ENCODE data around the gene IGFBP4. TPM values are rescaled to one million over a fixed set of nuclear protein-coding genes. Genes with fewer than 3 reads are reported as not detected.

The IGFBP4 gene
- total RNA-seq, 3 donors from 2014 or later (not counting 1 experiment from before 2014, with no cell fraction given) = 2.1 to 8.1 (median 2.8) TPM

- H3K4me3 ChIP-seq (ENCODE audit: low read length) = no peak overlapping the region
- H3K27ac Mint-ChIP-seq = no peak overlapping the region
- 95% methylated on average over 5 of the region's 6 CpGs for WGBS (ENCODE audit: insufficient coverage)
Measured at GRCh38 chr17:40471846-40472732, 28.8 kb downstream of the IGFBP4 start.

GRCh38 chr17:40472733-40473452 is 29.6 kb downstream of the IGFBP4 start:
- H3K27me3 ChIP-seq (ENCODE audit: control insufficient read depth, insufficient read depth, low read length) = no peaks in the 10 kb centered on the region
- intact Hi-C loops (cut with micrococcal nuclease) = no loop called here
- H3K9me3 ChIP-seq (ENCODE audit: control insufficient read depth, insufficient read depth, low read length) = no peaks in the 10 kb centered on the region
- H3K4me3 Mint-ChIP-seq = no peak overlapping the region
- H3K27ac ChIP-seq (ENCODE audit: low read length) = no peak overlapping the region
- DNase-seq (no peak), ATAC-seq (no peak)
- peaks cover 0 to 11% of the 10 kb centered on the region in 2 donors for H3K4me1 Mint-ChIP-seq
- no peak for TF ChIP-seq CTCF (IDR thresholded peaks at IDR 0.05)
- H3K4me3 ChIP-seq (ENCODE audit: low read length) = no peak overlapping the region
- peaks cover 21% of the 10 kb centered on the region for H3K4me1 ChIP-seq (ENCODE audit: control insufficient read depth, insufficient read depth, low read length)
- 96% methylated on average over 3 of the region's 3 CpGs for WGBS (ENCODE audit: insufficient coverage)
- no peaks in the 10 kb centered on the region for H3K36me3 Mint-ChIP-seq
- H3K27ac Mint-ChIP-seq = no peak overlapping the region
- H3K27me3 Mint-ChIP-seq (ENCODE audit: low read depth in 2 of 2) = no peaks in the 10 kb centered on the region
- H3K9me3 Mint-ChIP-seq = no peaks in the 10 kb centered on the region
- no peaks in the 10 kb centered on the region for H3K36me3 ChIP-seq (ENCODE audit: control insufficient read depth, insufficient read depth, low read length)

More at GRCh38 chr17:40471846-40472732, 28.8 kb downstream of the IGFBP4 start:
- Mint-ChIP-seq H3K27me3 (ENCODE audit: low read depth in 2 of 2) (no peaks in the 10 kb centered on the region), H3K36me3 (no peaks in the 10 kb centered on the region), H3K4me1 (peaks cover 0 to 11% of the 10 kb centered on the region in 2 donors), H3K4me3 (no peak overlapping the region), H3K9me3 (no peaks in the 10 kb centered on the region)
- no peaks in the 10 kb centered on the region for H3K36me3 ChIP-seq (ENCODE audit: control insufficient read depth, insufficient read depth, low read length)
- TF ChIP-seq CTCF (IDR thresholded peaks at IDR 0.05) = no peak
- no peaks in the 10 kb centered on the region for H3K27me3 ChIP-seq (ENCODE audit: control insufficient read depth, insufficient read depth, low read length)
- no peaks in the 10 kb centered on the region for H3K9me3 ChIP-seq (ENCODE audit: control insufficient read depth, insufficient read depth, low read length)
- no peak for ATAC-seq
- H3K27ac ChIP-seq (ENCODE audit: low read length) = no peak overlapping the region
- no peak for DNase-seq
- H3K4me1 ChIP-seq (ENCODE audit: control insufficient read depth, insufficient read depth, low read length) = peaks cover 13% of the 10 kb centered on the region
- intact Hi-C loops (cut with micrococcal nuclease) = no loop called here

DNA sequence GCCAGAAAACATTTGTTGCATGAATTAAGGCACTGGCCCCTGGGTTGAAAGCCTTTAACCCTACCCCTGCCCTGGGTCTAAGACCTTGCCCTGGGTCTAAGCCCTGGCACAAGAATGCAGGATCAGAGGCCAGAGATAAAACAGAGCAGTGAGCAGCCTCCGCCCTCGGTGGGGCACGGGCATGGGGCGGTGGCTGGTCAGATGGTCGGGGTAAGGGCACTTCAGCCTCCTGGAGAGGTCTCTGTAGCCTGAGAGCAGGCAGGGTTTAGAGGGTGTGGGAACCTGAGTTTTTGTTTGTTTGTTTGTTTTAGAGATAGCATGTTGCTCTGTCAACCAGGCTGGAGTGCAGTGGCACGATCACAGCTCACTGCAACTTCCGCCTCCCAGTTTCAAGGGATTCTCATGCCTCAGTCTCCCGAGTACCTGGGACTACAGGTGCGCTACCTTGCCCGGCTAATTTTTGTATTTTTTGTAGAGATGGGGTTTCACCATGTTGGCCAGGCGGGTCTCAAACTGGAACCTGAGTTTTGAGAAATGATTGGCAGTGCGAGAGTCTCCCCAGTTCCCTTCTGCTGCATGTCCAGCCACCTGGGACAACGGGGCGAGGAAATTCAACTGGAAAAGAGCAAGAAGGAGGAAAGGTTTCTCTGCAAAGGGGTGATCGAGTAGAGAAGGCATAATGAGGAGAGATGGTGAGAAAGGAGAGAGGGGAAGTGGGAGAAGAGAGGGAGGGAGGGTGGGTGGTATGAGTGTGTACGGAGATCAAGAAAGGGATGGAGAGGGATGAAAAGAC is 30.5 kb downstream of the IGFBP4 start:
- no peaks in the 10 kb centered on the region for H3K9me3 ChIP-seq (ENCODE audit: control insufficient read depth, insufficient read depth, low read length)
- Mint-ChIP-seq H3K27me3 (ENCODE audit: low read depth in 2 of 2) (no peaks in the 10 kb centered on the region), H3K4me1 (peaks cover 2 to 13% of the 10 kb centered on the region in 2 donors), H3K4me3 (no peak overlapping the region), H3K36me3 (no peaks in the 10 kb centered on the region), H3K27ac (no peak overlapping the region), H3K9me3 (no peaks in the 10 kb centered on the region)
- no peak overlapping the region for H3K27ac ChIP-seq (ENCODE audit: low read length)
- DNase-seq (no peak), ATAC-seq (no peak)
- intact Hi-C loops (cut with micrococcal nuclease) = no loop called here
- WGBS (ENCODE audit: insufficient coverage) = 88% methylated on average over 16 of the region's 16 CpGs
- peaks cover 30% of the 10 kb centered on the region for H3K4me1 ChIP-seq (ENCODE audit: control insufficient read depth, insufficient read depth, low read length)
- H3K36me3 ChIP-seq (ENCODE audit: control insufficient read depth, insufficient read depth, low read length) = no peaks in the 10 kb centered on the region
- H3K4me3 ChIP-seq (ENCODE audit: low read length) = no peak overlapping the region
- TF ChIP-seq CTCF (IDR thresholded peaks at IDR 0.05) = no peak
- no peaks in the 10 kb centered on the region for H3K27me3 ChIP-seq (ENCODE audit: control insufficient read depth, insufficient read depth, low read length)
